Glomerular endothelial cell (primary cell): ENCODE measurements around the gene ASXL2. TPM values are rescaled to one million over a fixed set of nuclear protein-coding genes. Genes with fewer than 3 reads are reported as not detected.

Source experiments
- DNase-seq: peaks from one replicate; pipeline ENCODE4 v3.0.0-alpha.2; 2011; ENCODE audit warnings: low read depth, low spot score; ENCODE audit errors: extremely low read depth
- total RNA-seq: library from RNA; depleted of rRNA; stranded (reverse); fragments of >200 nt; gene quantifications from 2 replicates; pipeline ENCODE4 v1.2.3, GENCODE V29; 2015

ASXL2 gene
- total RNA-seq, 1 donor from 2014 or later = 22.6 TPM

DNA sequence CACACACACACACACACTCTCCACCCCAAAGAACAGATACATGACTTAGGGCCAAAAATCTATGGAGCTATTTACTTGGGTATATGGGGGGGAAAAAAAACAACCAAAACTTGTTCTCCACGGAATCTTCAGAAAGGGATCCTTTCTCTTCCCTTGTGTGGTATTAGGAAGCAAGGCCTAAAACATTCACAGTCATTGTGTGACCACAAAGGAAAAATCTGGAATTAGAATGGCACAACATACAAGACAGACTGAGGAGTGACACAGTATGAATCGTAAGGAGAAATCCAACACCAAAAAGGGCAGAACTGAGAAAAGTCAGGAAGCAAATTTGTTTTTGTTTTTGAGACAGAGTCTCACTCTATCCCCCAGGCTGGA, 70.3 kb downstream of the ASXL2 start:
- no peak for DNase-seq

DNA sequence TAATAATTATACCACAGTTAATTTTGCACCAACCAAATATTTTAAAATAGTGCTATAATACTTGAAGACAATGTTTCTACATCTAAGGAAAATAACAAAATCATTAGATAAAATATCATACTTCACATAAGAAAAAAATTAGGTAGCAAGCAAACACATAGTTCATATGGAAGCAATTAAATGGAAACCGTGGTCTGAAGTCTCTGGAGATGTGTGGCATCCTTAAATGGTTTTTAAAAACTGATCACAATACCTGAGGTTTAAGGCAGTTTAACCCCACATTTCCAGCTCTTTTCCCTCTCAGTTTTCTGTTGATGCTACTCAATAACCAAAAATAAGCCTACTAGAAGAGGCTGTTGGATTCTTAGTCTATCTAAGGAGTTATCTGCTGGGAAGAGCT, 71.3 kb downstream of the ASXL2 start:
- DNase-seq = no peak

DNA sequence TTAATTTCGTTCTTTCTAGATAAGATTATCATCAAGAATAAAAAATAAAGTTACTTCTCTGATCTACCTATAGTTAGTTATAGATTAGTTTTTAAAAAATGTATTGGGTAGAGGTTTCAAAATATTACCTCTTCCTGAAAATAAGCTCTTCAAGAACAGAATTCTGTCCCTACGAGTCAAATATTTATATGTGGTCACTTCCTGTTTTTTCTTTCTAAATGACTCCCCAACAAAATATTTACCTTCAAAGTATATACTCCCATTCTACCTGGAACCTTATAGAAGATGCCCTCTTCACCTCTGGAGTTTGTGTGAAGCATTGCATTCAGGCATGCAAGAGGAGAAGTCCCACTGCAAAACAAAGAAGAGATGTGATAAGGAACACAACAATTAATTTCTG, 72.3 kb downstream of the ASXL2 start:
- no peak for DNase-seq

DNA sequence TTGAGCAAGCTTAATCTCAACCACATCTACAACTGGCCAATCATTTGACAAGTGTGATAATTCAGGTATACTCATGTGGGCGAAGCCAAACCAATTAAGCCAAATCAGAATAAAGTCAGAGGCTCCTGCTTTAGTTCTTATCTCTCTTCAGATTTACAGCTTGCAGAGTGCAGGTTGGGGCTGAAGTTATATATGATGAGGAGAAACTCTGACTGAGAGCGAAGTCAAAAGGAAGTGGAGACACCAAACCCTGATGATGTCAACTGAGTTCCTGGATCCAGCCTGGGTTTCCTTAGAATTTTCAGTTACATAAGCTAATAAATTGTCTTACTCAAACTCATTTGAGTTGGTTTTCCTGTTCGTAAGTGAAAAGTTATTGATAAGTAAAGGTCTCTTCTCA, 73.9 kb downstream of the ASXL2 start:
- DNase-seq = no peak

DNA sequence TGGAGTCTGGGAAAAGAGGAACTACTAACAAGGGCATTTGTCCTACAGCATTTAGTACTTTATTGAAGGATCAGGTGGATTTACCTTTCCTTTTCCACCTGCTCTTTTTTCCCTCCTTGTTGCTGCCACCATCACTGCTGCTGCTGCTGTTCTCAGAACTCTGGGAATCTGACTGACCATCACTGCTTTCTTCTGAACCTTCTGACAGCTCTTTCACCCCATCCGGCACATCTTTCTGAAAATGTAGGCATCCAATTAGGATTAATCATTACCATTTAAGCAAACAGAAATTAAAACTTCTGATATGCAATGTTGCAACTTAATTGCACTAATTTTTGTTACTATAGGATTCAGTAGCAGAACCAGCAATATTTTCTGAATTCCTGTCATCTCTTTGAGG, 79.0 kb downstream of the ASXL2 start:
- DNase-seq = no peak

DNA sequence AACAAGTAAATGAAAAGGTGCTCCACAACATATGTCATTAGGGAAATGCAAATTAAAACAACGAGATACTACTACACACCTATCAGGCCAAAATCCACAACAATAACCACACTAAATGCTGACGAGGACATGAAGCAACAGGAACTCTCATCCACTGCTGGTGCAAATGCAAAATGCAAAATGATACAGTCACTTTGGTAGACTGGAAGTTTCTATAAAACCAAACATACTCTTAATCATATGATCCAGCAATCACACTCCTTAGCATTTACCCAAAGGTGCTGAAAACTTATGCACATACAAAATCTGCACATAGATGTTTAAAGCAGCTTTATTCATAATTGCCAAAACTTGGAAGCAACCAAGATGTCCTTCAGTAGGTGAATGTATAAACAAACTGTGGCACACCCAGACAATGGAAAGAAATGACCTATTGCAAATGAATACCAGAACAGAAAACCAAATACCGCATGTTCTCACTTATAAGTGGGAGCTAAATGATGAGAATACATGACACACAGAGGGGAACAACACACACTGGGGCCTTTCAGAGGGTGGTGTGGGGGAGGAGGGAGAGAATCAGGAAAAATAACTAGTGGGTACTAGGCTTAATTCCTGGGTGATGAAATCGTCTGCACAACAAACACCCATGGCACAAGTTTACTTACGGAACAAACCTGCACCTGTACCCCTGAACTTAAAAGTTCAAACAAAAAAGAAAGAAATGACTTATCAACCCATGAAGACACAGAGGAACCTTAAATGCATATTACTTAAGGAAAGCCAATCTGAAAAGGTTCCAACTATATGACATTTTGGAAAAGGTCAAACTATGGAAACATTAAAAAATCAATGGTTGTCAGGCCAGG, 80.4 kb downstream of the ASXL2 start:
- no peak for DNase-seq

DNA sequence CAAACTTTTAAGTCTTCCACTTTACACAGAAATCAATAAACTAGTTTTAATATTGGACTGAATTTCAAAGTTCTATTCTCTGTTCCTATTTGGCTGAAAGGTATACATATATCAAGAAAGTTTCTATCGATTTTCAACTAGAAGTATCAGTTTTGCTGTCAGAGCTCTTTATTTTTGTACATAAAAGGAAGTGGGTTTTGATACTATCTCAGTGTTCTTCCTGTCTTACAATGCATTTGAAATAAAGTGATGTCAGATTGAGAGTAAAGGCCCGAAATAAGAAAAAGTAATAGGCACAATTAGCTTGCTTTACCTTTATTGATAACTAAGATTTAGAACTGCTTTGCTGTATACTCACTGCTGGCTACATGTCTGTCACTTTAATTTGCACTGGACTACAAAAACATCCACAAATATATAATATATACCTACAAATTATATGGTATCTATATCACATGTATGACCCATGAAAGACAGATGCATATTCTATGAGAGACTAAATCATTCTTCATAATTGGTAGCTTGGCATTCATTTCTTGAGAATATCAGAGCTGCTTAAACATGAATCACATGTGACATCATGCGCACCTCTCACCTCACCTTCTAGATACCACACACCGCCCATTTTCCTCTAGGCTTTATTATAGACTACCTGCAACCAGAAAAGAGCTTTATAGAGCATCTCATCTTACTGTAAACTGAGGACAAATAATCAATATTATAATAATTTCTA, 83.6 kb downstream of the ASXL2 start:
- no peak for DNase-seq

DNA sequence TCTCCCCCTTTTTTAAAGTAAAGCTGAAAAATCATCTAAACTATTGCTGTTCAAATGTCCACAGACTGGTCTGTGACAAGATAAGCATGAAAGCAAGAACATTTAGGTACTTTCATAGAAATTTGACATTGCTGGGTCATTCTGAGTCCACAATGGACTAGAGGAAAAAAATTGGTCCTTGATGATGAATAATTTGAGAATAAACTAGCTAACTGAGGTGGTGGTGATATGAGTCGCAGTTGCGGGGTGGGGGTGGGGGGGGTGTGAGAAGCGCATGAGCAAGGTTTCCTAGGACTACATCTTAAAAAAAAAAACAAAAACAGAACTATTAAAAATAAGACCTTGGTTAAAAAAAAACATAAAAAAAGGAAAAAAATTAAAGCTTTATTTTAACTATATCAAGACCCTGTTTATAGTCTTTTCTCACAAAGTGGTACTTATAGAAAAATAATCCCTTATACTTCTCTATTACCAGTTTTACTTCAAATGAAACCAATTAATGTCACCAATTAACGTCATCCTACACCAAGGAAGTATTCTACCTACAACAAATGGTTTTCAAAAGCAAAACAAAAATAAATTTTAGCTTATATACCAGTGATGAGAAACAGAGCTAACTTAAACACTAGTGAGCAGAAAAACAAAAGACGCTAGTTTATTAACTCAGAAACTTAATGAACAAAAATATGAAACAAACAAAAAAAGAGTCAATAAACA, 88.1 kb downstream of the ASXL2 start:
- no peak for DNase-seq

DNA sequence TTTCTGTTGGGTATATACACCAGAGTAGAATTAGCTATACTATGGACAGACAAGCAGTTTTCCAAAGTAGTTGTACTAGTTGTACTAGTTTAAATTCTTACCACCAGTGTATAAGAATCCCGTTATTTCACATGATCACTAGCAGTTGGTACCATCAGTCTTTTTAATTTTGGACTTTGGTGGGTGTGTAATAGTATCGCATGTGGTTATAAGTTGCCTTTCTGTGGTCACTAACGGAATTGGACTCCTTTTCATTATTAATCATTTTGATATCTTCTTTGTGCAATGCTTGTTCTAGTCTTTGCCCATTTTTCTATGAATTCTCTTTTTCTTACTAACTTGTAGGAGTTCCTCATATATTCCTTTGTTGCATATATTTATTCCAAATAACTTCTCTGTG, 89.8 kb downstream of the ASXL2 start:
- no peak for DNase-seq

DNA sequence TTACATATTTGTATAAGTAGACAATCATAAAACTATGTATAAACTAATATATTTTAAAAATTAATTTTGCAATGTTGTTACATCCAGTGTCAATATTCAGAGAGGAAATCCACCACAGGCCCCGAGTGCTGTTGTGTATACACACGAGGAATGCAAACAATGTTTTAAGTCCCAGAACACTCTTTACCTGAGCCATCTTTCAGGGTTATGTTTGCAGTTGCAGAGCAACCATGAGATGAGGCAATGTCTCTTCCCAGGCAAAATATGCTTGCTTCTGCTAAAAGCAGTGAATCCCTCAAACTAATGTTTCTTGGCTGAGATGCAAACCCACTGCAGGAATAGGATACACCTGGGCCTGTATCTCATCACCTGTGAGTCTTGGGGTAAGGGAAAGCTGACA, 91.3 kb downstream of the ASXL2 start:
- no peak for DNase-seq

DNA sequence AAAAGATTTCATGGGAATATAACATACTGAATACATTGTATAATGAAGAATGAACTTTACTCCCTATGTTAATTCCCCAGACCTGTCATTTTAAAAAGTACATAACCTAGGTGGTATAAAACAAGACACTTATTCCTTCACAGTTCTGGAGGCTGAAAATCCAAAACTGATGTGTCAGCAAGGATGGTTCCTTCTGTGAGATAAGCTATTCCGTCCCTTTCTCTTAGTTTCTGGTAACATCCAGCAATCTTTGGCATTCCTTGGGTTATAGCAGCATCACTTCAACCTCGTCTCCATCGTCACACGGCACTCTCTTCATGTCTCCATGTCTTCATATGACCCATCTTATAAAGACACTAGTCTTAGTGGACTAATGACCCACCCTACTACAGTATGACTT, 93.9 kb downstream of the ASXL2 start:
- DNase-seq = no peak

DNA sequence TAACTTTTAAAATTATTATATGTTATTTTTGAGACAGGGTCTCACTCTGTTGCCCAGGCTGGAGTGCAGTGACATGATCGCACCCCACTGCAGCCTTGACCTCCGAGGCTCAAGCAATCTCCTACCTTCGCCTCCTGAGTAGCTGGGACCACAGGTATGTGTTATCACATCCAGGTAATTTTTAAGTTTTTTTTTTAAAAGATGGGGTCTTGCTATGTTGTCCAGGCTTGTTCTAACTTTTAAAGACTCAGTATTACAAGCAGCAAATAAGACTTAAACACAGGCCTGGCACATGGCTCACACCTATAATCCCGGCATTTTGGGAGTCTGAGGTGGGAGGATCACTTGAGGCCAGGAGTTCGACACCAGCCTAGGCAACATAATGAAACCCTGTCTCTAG, 101.2 kb downstream of the ASXL2 start:
- no peak for DNase-seq

DNA sequence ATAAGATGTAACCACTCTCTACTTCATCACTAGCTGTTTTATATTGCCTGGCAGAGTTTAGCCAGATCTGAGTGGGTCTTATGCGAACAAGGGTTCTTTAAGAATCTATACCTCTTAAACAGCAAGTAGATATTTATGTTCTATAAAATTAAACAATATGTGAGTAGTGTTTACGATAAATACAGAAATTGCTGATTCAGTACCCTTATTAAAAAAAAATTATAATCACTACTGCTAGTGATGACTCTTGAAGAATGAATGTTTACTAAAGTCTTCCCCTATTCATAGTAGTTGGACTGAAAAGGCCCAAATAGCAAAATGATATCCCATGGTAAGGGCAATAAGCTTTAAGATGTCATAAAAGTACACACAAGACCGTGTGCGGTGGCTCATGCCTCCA, 106.2 kb downstream of the ASXL2 start:
- DNase-seq = no peak

DNA sequence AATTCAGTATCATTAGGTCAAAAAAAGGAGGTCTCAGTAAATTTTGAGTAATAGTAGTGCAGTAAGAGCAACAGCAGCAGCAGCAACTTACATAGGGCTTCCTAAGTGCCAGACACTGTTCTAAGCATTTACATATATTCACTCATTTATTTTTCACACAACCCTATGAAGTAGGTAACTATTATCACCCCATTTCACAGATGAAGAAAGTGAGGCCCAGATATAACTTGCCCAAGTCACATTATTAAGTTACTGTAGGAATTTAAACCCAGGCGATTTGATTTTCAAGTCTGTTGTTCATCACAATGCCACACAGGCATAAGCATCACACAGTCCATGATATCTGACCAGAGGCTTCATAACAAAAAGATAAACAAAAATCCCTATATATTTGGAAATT, 114.7 kb downstream of the ASXL2 start:
- DNase-seq = no peak

DNA sequence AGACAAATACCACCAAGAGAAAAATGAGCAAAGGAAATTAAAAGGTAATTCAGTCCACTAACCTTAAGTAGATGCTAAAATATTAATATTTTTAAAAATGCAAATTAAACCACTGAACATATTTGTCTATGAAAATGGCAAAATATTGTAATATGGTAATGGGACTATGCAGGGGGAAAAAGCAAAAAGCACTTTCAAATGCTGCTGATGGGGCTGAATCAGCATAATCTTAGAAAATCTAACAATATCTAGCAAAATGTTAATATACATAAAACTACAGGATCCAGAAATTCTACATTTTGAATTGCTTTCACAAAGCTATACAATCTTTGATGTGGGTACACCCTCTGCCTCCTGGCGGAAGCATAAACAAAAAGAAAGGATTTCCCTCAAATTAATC, 118.0 kb downstream of the ASXL2 start:
- no peak for DNase-seq

DNA sequence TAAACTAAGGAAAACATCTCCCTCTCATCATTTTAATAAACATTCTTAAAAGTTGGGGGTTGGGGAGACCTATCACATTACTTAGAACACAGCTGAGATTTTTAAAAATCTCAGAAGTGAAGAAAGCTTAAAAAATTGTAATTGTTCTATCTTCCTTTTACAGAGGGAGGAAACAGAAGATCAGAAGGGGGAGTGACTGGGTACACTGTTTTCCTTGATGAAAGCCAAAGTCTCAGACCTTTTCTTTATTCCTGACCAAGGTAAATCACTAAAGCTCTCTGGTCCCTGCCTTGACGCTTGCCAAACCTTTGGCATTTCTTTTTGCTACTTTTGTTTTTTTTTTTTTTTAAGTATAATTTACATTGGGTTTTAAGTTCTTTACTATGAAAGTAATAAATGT, 119.9 kb downstream of the ASXL2 start:
- no peak for DNase-seq

DNA sequence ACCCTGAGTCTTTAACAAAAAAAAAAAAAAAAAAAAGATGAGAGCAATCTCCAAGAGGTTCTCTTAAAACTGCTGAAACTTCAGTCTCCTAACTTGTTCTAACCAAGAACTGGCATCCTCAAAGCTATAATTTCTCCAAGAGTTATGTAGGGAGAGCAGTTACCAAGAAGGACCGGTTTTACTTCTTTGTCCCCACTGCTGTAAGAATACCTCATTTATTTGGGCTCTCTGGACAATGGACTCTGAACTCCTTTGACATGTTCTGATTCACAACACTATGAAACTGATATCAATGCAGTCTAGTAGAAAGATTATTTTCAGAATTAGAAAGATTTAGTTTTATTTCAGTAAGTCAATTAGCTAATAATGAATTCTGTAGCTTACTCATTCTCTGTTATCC, 120.4 kb downstream of the ASXL2 start:
- no peak for DNase-seq

DNA sequence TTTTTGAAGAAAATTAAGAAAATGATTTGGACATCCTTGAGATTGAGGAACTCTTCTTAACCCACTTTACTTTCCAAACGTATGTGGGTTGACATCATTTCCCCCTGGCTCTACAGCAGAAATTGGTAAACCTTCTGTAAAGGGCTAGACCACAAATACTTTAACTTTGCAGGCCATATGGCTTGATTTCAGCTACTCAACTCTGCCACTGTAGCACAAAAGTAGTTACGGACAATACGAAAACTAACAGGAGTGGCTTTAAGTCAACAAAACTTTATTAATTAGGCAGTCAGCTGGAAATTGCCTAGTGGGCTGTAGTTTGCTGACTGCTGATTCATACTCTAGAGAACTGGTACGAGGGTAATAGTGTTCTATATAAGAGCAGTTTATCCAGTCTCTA, 121.8 kb downstream of the ASXL2 start:
- DNase-seq = no peak

DNA sequence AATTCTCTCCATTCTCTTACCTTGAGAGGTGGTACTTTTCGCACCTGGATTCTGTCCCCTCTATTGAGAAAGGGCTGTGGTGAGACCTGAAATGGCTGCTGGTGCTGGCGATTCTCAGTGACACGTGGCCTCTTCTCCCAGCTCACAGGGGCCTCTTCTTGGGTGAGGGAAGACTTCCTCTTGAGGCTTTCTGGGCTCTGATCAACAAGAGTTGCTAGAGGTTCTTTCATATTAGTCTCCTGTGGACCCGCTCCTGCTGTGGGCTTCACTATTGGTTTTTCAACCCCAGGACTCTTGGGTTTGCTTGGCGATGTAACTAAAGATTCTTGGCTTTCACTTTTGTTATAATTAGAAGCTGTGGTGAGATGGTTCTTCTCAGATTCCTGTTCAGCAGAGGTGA, 128.6 kb downstream of the ASXL2 start:
- DNase-seq = no peak

DNA sequence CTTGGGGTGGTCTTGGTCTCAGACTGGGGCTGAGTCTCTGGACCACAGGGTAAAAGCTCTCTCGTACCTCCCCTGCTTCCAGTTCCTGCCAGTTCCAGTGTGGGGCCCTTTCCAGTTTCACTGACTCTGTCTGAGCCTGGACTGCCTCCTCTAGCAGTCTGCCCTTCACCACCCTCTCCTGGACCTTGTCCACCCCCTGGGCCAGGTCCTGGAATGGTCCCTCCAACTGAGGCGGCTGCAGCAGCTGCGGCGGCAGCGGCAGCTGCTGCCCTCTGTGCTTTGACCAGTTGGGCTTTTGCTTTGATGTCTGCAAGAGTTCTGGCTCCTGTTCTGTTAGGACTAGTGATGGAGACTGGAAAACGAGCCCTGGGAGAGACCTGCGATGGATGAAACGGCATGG, 134.2 kb downstream of the ASXL2 start:
- no peak for DNase-seq

DNA sequence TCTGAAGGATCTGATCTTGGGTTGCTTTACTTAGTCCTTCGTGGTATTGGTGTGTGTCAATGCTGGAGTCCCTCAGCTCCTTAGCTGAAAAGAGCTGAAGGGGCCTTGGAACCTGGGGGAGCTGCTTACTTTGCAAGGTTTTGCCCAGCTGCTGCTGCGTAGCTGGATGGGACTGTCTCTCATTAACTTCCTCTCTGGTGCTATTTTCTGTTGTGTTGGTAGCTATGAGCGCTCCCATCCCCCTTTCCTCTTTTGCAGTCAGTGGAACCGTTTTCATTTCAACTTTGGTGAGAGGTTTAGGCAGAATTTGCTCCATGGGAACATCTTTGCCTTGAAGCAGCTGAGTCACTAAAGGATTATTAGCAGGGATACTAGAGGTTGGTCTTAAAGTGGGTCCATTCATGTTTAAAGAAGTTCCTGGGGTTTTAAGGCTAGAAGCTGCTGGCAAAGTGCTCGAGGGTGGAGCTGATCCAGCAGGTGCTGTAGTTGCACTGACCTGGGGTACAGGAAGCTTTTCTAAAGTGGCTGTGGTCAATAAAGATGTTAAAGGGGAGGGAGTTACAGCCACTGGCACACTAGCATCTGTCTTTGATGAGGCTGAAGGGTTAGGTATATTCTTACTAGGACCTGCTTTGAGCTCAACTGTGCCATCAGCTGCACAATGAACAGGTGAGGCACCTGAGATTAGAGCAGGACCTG, 135.0 kb downstream of the ASXL2 start:
- no peak for DNase-seq
